NCI-H526 (cell line): ENCODE measurements around the gene TXNDC8.
"Not testable (repeated sequence)": the region's sequence is repeated elsewhere in the genome, so short reads cannot be mapped to it uniquely, and the experiment has no call there.

Source experiments
- DNase-seq, 2 experiments: peaks; one replicate each; lab custom pipeline; 2025; lab: John Stamatoyannopoulos, UW

TXNDC8 gene

DNA sequence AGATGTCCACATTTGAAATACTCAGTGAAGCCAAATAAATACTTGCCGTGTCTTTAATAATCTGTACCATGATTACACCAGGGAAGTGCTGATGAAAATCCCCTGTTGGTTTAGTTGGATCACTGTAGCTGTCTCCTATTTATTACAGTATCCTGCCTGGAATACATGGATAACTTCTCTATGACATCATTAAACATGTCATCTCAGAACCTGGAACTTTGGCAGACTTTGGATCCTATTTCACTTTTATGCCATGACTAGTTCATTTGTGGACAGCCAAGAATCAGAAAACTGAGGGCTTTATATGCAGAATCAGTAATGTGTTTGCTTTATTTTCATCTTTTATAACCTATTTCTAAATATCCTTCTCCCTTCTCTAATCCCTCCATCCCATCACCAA, at the start of gene TXNDC8:
Gene TXNDC8, minus strand, starts transcription at position 137 of the 400 bp plus-strand sequence.
- no peak for DNase-seq

GRCh38 chr9:110383491-110383890, 45.8 kb upstream of the TXNDC8 start:
- DNase-seq: no peak

DNA sequence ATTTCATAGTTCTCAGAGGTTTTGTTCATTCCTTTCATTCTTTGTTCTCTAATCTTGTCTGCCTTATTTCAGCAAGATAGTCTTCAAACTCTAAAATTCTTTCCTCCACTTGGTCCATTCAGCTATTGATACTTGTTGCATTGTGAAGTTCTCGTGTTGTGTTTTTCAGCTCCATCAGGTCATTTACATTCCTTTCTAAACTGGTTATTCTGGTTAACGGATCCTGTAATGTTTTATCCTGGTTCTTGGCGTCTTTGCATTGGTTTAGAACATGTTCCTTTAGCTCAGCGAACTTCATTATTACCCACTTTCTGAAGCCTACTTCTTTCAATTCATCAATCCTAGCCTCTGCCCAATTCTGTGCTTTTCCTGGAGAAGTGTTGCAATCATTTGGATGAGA, 45.1 kb upstream of the TXNDC8 start:
- no peak for DNase-seq

DNA sequence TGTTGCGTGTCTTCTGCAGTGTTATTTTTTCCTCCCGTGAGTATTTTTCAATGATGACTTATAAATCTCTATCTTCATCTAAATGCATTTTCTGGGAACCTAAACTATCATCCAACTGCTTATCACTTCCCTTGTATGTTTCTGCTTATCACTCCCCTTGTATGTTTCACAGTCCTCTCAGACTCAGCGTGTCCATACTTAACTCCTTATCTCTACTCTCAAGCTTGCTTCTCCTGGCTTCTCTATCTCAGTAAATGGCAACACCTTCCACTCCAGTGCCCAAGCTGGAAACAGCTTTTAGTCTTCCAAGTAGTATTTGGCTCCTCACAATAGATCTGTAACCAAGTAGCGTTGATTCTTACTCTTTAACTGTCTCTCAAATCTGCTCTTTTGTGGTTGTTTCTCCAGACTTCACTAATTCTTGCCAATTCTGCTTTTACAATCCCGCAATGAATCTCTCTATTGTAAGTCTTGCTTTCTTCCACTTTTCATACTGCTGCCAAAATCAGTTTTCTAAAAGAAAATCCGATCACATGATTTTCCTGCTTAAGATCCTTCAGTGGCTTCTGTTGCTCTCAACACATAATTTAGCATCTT, 33.8 kb upstream of the TXNDC8 start:
- DNase-seq: no peak

GRCh38 chr9:110370315-110370714, 32.7 kb upstream of the TXNDC8 start:
- DNase-seq: no peak

DNA sequence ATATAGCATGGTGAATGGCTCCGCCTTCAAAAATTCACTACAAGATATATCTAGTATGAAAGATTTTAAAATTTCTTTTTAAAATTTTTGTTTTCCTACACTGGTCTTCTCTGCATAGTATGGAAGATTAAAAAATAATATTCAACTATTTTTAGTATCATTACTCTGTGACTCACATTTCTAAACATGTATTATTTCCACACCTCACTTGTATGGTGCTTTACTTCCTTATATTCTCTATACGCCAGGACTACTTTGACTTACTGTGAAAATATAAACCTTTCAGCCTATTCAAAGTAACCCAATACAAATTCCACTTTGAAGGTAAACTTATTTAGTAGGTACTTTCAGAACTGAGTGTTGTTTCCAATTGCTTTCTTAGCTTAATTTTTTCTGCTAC, 26.8 kb upstream of the TXNDC8 start:
- DNase-seq: no peak

GRCh38 chr9:110358992-110359391, 21.3 kb upstream of the TXNDC8 start:
- DNase-seq: not testable (repeated sequence)

DNA sequence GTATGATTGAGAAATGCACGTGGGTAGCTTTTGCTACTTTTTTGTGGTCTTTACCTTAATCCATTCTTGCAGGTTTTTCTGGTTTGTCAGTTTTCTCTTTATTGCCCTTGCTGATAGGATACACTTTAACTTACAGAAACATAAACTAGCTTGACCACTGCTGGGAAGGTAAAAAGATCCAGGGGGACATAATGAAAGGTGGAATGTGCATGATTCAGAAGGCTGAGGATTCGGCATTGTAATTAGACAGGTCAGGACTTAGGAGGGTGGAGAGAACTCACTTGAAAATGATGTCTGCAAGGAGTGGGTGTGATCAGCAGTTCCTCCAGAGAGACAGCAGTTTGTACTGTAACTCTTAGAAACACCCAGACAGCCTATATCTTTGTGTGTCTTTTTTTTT, 19.8 kb upstream of the TXNDC8 start:
- DNase-seq: no peak

DNA sequence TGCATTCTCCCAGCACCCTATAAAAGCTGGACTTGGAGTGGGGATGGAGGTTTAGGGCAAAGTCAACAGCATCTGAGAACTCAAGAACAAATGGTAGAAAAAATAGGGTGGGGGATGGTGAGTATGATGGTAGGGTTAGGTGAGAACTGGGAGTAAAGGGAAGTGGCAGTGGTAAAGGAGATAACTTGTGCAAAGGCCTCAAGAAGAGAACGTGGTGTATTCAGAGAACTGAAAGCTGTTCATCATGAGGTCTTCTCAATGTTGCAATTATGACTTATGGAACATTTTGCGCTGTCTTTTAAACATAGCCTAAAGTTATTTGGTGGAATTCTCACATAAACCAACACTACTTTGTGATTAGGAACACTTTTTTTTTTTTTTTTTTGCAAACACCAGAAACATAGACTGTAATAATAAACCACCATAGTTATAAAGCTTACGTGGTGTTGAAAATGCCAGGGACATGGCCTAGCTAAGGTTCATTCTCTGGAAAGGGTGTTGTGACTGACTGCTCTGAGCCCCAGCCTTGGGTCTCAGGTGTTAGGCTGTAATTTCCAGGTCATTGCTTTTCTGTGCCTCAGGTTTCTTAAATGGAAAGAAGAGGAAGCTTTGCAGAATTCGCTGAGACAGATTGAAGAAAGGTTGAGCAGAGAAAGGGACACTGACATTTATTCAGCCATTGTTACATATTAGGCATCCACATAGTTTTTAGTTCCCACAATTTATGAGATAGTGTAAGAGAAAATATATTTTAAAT, 19.2 kb upstream of the TXNDC8 start:
- no peak for DNase-seq

DNA sequence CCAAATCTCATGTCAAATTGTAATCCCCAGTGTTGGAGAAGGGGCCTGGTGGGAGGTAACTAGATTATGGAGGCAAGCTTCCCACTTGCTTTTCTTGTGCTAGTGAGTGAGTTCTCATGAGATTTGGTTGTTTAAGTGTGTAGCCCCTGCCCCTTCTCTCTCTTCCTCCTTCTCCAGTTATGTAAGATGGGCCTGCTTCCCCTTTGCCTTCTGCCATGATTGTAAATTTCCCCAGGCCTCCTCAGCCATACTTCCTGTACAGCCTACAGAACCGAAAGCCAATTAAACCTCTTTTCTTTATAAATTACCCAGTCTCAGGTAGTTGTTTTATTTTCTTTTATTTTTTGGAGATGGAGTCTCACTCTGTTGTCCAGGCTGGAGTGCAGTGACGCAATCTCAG, 18.2 kb upstream of the TXNDC8 start:
- DNase-seq: no peak

DNA sequence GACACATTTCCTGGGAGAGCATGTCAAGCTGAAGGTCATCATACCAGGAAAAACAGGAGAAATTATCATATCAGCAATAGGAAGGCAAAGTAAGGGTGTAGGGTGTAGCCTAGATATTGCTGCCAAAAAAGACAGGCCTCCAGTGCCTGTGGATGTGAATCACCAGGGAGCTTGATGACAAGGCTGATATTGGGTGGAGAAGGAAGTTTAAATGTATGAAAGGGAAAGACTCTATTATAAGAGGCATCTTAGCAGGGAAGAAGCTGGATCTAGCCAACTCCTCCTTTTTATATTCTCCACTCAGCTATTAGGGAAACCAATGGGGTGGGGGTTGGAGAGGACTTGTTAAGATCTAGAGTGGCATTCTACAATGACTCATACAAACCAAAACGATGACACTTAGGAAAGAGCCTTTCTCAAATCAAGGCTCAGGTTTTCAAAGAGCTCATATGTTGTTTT, 13.4 kb upstream of the TXNDC8 start:
- no peak for DNase-seq

DNA sequence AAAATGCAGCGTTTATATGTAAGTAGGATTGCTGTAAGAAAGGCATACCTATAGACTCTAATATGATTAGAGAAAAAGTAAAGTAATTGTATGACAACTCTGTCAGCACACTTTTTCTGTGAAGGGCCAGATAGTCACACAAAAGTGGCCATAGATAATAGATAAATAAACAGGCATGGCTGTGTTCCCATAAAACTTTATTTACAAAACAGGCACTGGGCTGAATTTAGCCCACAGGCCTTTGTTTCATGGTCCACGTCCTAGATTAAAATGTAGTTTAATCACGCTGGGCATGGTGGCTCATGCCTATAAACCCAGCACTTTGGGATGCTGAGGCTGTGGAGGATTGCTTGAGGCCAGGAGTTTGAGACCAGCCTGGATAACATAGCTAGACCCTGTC, 8.7 kb upstream of the TXNDC8 start:
- DNase-seq: no peak

GRCh38 chr9:110344821-110345220, 7.2 kb upstream of the TXNDC8 start:
- no peak for DNase-seq

GRCh38 chr9:110343551-110343950, 5.9 kb upstream of the TXNDC8 start:
- DNase-seq: no peak

DNA sequence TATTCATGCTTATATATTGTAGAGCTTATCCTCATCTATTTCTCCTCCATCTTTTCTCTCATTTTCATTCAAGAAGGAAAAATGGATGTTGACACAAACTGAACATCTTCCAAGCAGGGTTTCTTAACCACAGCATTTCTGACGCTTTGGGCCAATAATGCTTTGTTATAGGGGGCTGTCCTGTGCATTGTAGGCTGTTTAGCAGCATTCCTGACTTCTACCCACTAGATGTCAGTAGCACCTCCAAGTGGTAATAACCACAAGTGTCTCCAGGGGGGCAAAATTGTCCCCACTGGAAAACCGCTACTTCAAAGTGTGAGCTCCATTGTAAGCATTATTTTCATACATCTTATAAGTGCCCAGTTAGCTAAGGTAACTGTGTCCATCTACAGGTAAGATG, 2.6 kb upstream of the TXNDC8 start:
- peak in 1 of 2 experiments; percentile 2 for DNase-seq

DNA sequence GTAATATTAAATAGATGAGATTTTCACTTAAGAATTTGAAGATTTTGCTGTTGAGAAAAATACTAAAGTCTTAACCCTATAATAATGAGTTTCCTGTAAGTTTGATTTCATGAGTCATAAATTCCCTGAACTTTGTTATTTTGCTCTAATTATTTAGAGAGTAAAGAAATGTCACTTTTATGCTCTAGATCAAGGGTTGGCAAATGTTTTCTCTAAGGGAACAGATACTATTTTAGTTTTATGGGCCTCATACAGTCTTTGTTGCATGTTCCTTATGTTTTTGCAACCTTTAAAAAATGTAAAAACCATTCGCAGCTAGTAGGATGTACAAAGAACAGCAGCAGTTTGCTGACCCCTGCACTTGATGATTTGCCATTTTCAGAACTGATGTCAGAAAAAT, 480 bp upstream of the TXNDC8 start:
- no peak for DNase-seq

GRCh38 chr9:110336363-110336762, 1.3 kb downstream of the TXNDC8 start:
- DNase-seq: no peak

DNA sequence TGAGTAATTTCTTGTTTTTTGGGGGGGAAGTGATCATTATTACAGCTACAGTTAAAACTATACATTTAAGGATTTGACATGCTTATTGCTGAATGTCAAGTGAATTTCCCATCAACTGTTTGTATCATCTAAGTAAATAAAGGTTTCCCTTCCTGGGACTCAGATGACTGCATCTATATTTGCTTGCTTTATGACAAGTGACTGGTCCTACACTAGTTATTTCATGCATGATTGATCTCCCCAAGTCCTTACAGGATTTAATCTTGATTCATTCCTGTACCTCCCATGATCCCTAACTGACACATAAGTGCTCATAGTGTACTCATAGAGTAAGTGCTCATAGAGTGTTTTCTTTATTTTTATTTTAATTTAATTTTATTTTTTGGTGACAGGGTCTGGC, 2.8 kb downstream of the TXNDC8 start:
- DNase-seq: peak in 1 of 2 experiments; percentile 3

GRCh38 chr9:110334183-110334582, 3.5 kb downstream of the TXNDC8 start:
- no peak for DNase-seq

GRCh38 chr9:110332766-110333165, 4.9 kb downstream of the TXNDC8 start:
- DNase-seq: no peak

DNA sequence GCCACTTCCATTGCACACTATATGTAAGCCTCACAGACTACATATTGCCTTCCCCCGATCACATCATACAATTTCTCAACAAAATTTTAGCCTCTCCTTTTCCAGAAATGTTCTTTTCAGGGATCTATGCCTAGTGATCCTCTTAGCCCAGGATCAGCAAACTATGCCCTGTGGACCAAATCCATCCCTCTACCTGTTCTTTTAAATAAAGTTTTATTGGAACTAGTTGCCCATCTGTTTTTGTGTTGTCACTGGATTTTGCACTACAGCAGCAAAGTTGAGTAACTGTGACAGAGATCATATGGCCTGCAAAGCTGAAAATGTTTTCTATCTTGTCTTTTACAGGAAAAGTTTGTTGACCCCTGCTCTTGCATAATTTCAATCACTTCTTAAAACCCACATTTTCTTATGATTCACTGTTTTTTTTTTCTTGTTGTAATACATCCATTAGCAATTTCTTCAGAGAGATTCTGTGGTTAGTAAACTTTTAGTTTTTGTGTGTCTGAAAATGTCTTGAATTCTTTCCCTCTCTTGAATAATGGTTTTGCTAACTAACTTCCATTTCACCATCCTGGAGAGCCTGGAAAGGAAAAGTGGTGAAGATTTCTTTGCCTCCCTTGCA, 7.1 kb downstream of the TXNDC8 start:
- no peak for DNase-seq

- no peak for DNase-seq
Observed at GRCh38 chr9:110329639-110330230, 7.9 kb downstream of the TXNDC8 start.

- no peak for DNase-seq
Observed at GRCh38 chr9:110328763-110329162, 8.9 kb downstream of the TXNDC8 start.
